ENCODE data around the gene TSPAN31.

- TF ChIP-seq CTCF (IDR thresholded peaks at IDR 0.05) = no peak
- no peak for TF ChIP-seq POLR2A (IDR thresholded peaks at IDR 0.05)
- no peak for TF ChIP-seq EP300 (IDR thresholded peaks at IDR 0.05)
These were observed 22.5 kb downstream of the TSPAN31 start for GRCh38 chr12:57767305-57767698.
